ENCODE results near the gene PNP. TPM values are rescaled to one million over a fixed set of nuclear protein-coding genes. Genes with fewer than 3 reads are reported as not detected.

The PNP gene
- total and polyA plus RNA-seq, 4 donors, result 22.9 to 156 (median 35.8) TPM

DNA sequence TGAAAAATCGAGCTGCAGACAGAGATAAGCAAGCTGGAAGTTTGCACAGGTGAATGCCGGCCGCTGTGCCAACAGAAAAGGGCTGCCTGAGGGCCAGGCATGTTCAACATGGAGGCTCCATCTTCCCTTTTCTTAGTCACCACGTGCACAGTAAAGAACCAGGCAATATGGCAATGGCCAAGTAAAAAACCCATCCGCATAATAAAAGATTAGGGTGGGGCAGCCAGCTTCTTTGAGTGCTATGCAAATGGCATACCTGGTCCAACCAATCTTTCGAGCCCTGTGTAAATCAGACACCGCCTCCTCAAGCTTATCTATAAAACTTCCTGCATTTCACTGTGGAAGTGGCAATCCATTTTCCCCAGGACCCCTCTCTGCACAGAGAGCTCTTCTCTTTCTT, 16.7 kb downstream of the PNP start:
- H3K9ac ChIP-seq (ENCODE audit: low read depth in 1 of 2, low read length in 2 of 2), result no peak overlapping the region
- H3K4me1 ChIP-seq (ENCODE audit: control insufficient read depth in 4 of 4, insufficient read depth in 4 of 4, low read length in 3 of 4), result peaks cover 0 to 3% (median 0%) of the 10 kb centered on the region in 4 donors
- no peak overlapping the region for H3K27ac ChIP-seq (ENCODE audit: low read depth in 1 of 2, low read length in 2 of 2)
- no peaks in the 10 kb centered on the region for H3K9me3 ChIP-seq (ENCODE audit: control insufficient read depth in 4 of 4, low read length in 3 of 4)
- peaks cover 0 to 2% (median 0%) of the 10 kb centered on the region in 4 donors for H3K27me3 ChIP-seq (ENCODE audit: control insufficient read depth in 4 of 4, insufficient read depth in 4 of 4, low read length in 3 of 4)
- no peak for DNase-seq (ENCODE audit: low spot score)
- no peak overlapping the region for H3K4me3 ChIP-seq (ENCODE audit: low read depth in 1 of 3, low read length in 3 of 3)
- TF ChIP-seq YY1 (IDR thresholded peaks at IDR 0.05) (no peak), FOXA2 (IDR thresholded peaks at IDR 0.05) (no peak), RAD21 (IDR thresholded peaks at IDR 0.05) (no peak)
- TF ChIP-seq, protein P1, sequence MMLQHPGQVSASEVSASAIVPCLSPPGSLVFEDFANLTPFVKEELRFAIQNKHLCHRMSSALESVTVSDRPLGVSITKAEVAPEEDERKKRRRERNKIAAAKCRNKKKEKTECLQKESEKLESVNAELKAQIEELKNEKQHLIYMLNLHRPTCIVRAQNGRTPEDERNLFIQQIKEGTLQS (IDR thresholded peaks at IDR 0.05), result no peak
- TF ChIP-seq, protein P2, sequence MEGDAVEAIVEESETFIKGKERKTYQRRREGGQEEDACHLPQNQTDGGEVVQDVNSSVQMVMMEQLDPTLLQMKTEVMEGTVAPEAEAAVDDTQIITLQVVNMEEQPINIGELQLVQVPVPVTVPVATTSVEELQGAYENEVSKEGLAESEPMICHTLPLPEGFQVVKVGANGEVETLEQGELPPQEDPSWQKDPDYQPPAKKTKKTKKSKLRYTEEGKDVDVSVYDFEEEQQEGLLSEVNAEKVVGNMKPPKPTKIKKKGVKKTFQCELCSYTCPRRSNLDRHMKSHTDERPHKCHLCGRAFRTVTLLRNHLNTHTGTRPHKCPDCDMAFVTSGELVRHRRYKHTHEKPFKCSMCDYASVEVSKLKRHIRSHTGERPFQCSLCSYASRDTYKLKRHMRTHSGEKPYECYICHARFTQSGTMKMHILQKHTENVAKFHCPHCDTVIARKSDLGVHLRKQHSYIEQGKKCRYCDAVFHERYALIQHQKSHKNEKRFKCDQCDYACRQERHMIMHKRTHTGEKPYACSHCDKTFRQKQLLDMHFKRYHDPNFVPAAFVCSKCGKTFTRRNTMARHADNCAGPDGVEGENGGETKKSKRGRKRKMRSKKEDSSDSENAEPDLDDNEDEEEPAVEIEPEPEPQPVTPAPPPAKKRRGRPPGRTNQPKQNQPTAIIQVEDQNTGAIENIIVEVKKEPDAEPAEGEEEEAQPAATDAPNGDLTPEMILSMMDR (IDR thresholded peaks at IDR 0.05; ENCODE audit: low read depth, low read length, missing input control), result no peak
- 54% methylated on average over 7 of the region's 7 CpGs for WGBS
- H3K36me3 ChIP-seq (ENCODE audit: control insufficient read depth in 4 of 4, insufficient read depth in 3 of 4, low read depth in 1 of 4, low read length in 3 of 4), result no peaks in the 10 kb centered on the region

DNA sequence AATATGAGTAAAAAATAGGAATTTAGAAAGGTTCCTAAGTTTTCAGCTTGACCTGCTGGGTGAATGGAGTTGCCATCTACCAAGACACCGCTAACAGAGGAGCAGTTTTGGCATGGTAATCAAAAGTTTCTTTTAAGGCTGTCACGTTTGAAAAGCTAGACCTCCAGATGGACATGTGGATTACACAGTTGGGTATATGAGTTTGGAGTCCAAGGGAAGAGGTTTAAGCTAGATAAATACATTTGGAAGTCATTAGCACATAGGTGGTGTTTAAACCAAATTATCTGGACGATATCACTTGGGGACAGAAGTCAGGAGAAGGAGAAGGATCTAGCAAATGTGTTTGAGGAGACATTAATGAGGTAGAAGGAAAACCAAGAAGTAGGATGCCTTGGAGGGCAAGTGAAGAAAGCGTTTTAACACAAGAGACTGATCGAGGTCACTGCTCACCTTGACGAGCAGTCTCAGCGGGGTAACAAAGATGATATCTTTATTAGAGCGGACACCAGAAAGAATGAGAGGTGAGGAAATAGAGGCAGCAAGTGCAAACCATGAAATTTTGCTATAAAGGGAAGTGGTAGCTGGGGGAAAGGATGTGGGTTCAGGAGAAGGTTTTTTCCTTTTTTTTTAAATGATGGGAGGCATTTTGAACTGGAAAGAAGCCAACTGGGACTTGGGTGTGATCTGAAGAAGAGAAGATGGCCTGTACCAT, 17.6 kb downstream of the PNP start:
- WGBS, result 83% methylated on average over 8 of the region's 8 CpGs
- no peak for TF ChIP-seq TAF1 (conservative IDR thresholded peaks at IDR 0.05)
- no peak for TF ChIP-seq EGR1 (IDR thresholded peaks at IDR 0.05; ENCODE audit: low read depth in 2 of 2)
- no peak for TF ChIP-seq RXRA (IDR thresholded peaks at IDR 0.05)
- TF ChIP-seq, protein P1 (IDR thresholded peaks at IDR 0.05), result no peak
- TF ChIP-seq, protein P3, sequence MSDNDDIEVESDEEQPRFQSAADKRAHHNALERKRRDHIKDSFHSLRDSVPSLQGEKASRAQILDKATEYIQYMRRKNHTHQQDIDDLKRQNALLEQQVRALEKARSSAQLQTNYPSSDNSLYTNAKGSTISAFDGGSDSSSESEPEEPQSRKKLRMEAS (IDR thresholded peaks at IDR 0.05), result no peak
- TF ChIP-seq, protein P4, sequence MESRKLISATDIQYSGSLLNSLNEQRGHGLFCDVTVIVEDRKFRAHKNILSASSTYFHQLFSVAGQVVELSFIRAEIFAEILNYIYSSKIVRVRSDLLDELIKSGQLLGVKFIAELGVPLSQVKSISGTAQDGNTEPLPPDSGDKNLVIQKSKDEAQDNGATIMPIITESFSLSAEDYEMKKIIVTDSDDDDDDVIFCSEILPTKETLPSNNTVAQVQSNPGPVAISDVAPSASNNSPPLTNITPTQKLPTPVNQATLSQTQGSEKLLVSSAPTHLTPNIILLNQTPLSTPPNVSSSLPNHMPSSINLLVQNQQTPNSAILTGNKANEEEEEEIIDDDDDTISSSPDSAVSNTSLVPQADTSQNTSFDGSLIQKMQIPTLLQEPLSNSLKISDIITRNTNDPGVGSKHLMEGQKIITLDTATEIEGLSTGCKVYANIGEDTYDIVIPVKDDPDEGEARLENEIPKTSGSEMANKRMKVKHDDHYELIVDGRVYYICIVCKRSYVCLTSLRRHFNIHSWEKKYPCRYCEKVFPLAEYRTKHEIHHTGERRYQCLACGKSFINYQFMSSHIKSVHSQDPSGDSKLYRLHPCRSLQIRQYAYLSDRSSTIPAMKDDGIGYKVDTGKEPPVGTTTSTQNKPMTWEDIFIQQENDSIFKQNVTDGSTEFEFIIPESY (IDR thresholded peaks at IDR 0.05), result no peak
- TF ChIP-seq HNF4A (conservative IDR thresholded peaks at IDR 0.05), result no peak
- no peak for TF ChIP-seq JUND (IDR thresholded peaks at IDR 0.05)
- no peak for TF ChIP-seq FOXA1 (IDR thresholded peaks at IDR 0.05)
- TF ChIP-seq HNF4G (IDR thresholded peaks at IDR 0.05), result no peak
- TF ChIP-seq NR2F2 (IDR thresholded peaks at IDR 0.05), result no peak
- TF ChIP-seq YY1 (IDR thresholded peaks at IDR 0.05), result no peak
- no peak for TF ChIP-seq GABPA (IDR thresholded peaks at IDR 0.05 in 1 of 2, conservative IDR thresholded peaks at IDR 0.05 in 1 of 2)
- TF ChIP-seq, protein P2 (IDR thresholded peaks at IDR 0.05; ENCODE audit: low read depth, low read length, missing input control), result no peak
- TF ChIP-seq, protein P5, sequence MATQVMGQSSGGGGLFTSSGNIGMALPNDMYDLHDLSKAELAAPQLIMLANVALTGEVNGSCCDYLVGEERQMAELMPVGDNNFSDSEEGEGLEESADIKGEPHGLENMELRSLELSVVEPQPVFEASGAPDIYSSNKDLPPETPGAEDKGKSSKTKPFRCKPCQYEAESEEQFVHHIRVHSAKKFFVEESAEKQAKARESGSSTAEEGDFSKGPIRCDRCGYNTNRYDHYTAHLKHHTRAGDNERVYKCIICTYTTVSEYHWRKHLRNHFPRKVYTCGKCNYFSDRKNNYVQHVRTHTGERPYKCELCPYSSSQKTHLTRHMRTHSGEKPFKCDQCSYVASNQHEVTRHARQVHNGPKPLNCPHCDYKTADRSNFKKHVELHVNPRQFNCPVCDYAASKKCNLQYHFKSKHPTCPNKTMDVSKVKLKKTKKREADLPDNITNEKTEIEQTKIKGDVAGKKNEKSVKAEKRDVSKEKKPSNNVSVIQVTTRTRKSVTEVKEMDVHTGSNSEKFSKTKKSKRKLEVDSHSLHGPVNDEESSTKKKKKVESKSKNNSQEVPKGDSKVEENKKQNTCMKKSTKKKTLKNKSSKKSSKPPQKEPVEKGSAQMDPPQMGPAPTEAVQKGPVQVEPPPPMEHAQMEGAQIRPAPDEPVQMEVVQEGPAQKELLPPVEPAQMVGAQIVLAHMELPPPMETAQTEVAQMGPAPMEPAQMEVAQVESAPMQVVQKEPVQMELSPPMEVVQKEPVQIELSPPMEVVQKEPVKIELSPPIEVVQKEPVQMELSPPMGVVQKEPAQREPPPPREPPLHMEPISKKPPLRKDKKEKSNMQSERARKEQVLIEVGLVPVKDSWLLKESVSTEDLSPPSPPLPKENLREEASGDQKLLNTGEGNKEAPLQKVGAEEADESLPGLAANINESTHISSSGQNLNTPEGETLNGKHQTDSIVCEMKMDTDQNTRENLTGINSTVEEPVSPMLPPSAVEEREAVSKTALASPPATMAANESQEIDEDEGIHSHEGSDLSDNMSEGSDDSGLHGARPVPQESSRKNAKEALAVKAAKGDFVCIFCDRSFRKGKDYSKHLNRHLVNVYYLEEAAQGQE (IDR thresholded peaks at IDR 0.05), result no peak
- no peak for TF ChIP-seq SP1 (IDR thresholded peaks at IDR 0.05)
- no peak for TF ChIP-seq FOXA2 (IDR thresholded peaks at IDR 0.05)
- no peak for TF ChIP-seq RAD21 (IDR thresholded peaks at IDR 0.05)
- Histone ChIP-seq H3K27ac (ENCODE audit: low read depth in 1 of 2, low read length in 2 of 2) (no peak overlapping the region), H3K36me3 (ENCODE audit: control insufficient read depth in 4 of 4, insufficient read depth in 3 of 4, low read depth in 1 of 4, low read length in 3 of 4) (no peaks in the 10 kb centered on the region), H3K9ac (ENCODE audit: low read depth in 1 of 2, low read length in 2 of 2) (no peak overlapping the region), H3K27me3 (ENCODE audit: control insufficient read depth in 4 of 4, insufficient read depth in 4 of 4, low read length in 3 of 4) (peaks cover 0 to 2% (median 0%) of the 10 kb centered on the region in 4 donors), H3K4me1 (ENCODE audit: control insufficient read depth in 4 of 4, insufficient read depth in 4 of 4, low read length in 3 of 4) (peaks cover 0 to 3% (median 0%) of the 10 kb centered on the region in 4 donors), H3K9me3 (ENCODE audit: control insufficient read depth in 4 of 4, low read length in 3 of 4) (no peaks in the 10 kb centered on the region), H3K4me3 (ENCODE audit: low read depth in 1 of 3, low read length in 3 of 3) (no peak overlapping the region)
- DNase-seq (ENCODE audit: low spot score), result no peak

Measured in liver (tissue), 9 donors.